Mesodermal cell (in vitro differentiated cells): Measurements from ENCODE around the gene STRN. TPM values are rescaled to one million over a fixed set of nuclear protein-coding genes. Genes with fewer than 3 reads are reported as not detected.
"Not testable (repeated sequence)": the region's sequence is repeated elsewhere in the genome, so short reads cannot be mapped to it uniquely, and the experiment has no call there.

Experiments used
- H3K27ac ChIP-seq: 2 replicates; pipeline ENCODE4 v1.7.0; 2013; ENCODE audit warnings: mild to moderate bottlenecking, low read depth, low read length, moderate library complexity; ENCODE audit not compliant: severe bottlenecking
- H3K36me3 ChIP-seq: 2 replicates; pipeline ENCODE4 v1.7.1; 2013; ENCODE audit warnings: mild to moderate bottlenecking, low read length, moderate library complexity; ENCODE audit not compliant: control insufficient read depth, insufficient read depth
- H3K4me1 ChIP-seq: one replicate; pipeline ENCODE4 v1.7.1; 2013; ENCODE audit warnings: mild to moderate bottlenecking, low read length; ENCODE audit not compliant: insufficient read depth, control insufficient read depth, poor library complexity, severe bottlenecking
- H3K4me3 ChIP-seq: 2 replicates; pipeline ENCODE4 v1.7.0; 2013; ENCODE audit warnings: low read length, control low read depth, mild to moderate bottlenecking; ENCODE audit not compliant: insufficient read depth, poor library complexity, severe bottlenecking; ENCODE audit errors: extremely low read depth
- H3K9me3 ChIP-seq: 2 replicates; pipeline ENCODE4 v1.7.1; 2013; ENCODE audit warnings: mild to moderate bottlenecking, low read length, moderate library complexity; ENCODE audit not compliant: control insufficient read depth
- WGBS, 2 experiments: methylation state at CpG; one replicate each; pipeline ENCODE4 v1.1.5; 2013; ENCODE audit warnings: missing lambda C conversion rate in 2 of 2; ENCODE audit not compliant: insufficient coverage in 2 of 2; 5-methylcytosine and 5-hydroxymethylcytosine counted together
- polyA plus RNA-seq, 2 experiments: library from polyadenylated mRNA; stranded (reverse); fragments of 50-300 nt; gene quantifications; one replicate each; pipeline ENCODE4 v1.2.3, GENCODE V29; 2013

STRN gene, protein sequence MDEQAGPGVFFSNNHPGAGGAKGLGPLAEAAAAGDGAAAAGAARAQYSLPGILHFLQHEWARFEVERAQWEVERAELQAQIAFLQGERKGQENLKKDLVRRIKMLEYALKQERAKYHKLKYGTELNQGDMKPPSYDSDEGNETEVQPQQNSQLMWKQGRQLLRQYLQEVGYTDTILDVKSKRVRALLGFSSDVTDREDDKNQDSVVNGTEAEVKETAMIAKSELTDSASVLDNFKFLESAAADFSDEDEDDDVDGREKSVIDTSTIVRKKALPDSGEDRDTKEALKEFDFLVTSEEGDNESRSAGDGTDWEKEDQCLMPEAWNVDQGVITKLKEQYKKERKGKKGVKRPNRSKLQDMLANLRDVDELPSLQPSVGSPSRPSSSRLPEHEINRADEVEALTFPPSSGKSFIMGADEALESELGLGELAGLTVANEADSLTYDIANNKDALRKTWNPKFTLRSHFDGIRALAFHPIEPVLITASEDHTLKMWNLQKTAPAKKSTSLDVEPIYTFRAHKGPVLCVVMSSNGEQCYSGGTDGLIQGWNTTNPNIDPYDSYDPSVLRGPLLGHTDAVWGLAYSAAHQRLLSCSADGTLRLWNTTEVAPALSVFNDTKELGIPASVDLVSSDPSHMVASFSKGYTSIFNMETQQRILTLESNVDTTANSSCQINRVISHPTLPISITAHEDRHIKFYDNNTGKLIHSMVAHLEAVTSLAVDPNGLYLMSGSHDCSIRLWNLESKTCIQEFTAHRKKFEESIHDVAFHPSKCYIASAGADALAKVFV
- 18.8 TPM for polyA plus RNA-seq (2013, experiment 1 of 2)
- polyA plus RNA-seq (2013, experiment 2 of 2): 18.3 TPM

DNA sequence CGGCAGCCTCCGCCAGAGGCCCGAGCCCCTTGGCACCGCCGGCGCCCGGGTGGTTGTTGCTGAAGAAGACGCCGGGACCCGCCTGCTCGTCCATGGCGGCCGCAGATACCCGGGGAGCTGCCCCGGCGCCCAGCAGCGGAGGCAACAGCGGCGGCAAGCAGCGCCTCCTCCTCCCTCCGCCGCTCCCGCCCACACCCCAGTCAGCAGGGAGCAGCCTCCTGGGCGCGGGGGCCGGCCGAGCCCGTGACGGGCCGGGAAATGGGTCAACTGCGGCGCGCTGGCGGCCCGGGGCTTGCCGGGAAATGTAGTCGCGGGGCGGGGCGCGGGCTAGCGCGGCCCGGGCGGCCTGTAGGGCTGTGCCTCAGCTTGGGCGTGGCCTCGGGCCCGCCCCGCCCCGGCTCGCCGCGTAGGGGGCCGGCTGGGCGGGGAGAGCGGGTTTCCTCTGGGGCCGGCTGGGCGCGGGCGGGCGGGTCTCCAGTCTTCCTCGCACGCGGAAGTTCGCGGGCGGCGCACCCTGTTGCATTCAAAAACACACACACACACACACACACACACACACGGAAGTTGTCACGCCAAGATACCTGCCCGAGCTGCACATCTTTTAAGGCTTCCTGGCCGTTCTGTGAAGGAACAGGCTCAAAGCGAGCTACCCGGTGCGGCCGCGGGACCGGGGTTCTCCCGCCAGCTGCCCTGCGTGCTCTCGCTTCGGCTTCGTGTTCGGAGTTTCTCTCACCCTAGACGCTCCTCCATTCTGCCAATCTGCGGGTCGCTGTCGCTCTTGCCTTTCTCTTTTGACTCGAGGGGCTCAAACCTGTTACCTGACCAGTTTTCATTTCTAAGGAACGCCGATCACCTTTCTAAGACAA is at the start of gene STRN:
Gene STRN, minus strand, starts transcription at position 167 of the 866 bp plus-strand sequence. Its CDS starts 73 bp downstream, at position 94.
- H3K4me3 ChIP-seq: peak within 1 kb of the TSS; percentile 82
- H3K36me3 ChIP-seq: no peaks in the 10 kb centered on the region
- H3K27ac ChIP-seq: peak within 1 kb of the TSS; percentile 86
- peaks cover 11% of the 10 kb centered on the region for H3K4me1 ChIP-seq
- WGBS, 2 experiments: 0% methylated on average over 48 to 88 of the region's 91 CpGs
- no peaks in the 10 kb centered on the region for H3K9me3 ChIP-seq

DNA sequence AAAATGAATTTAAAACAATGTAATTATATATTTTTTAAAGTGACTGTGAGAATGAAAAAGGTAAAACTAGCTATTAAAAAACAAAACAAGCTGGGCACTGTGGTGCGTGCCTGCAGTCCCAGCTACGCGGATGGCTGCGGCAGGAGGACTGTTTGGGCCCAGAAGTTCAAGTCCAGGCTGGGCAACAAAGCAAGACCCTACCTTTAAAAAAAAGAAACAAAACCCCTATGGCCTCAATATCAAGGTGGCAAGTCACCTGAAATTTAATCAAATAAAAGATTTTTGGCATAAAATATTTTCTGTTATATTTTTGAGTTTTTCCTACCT is 46.9 kb upstream of the STRN start:
- Histone ChIP-seq H3K4me1 (no peaks in the 10 kb centered on the region), H3K27ac (no peak overlapping the region), H3K4me3 (no peak overlapping the region), H3K36me3 (peaks cover 23% of the 10 kb centered on the region), H3K9me3 (no peaks in the 10 kb centered on the region)
- 86 to 100% methylated on average over 1 to 4 of the region's 4 CpGs for WGBS, 2 experiments

DNA sequence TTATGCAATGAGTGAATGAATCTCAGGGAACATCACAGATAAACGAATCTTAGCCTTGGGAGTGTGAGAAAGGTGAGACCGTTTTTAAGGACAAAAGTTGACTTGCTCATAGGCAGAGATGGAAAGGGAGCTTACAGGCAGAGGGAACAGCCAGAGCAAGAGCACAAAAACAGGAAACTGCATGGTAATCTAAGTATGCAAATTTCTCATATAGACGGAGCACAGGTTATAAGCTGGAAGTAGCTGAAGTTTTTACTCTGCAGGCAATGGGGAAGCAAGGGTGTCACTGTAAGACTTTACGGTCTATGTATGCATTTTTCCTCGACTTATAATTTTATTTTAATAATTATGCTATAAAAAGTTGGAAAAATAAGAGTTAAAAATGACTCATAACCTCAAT is 44.8 kb upstream of the STRN start:
- Histone ChIP-seq H3K27ac (no peak overlapping the region), H3K4me3 (no peak overlapping the region), H3K36me3 (peaks cover 28% of the 10 kb centered on the region), H3K4me1 (no peaks in the 10 kb centered on the region), H3K9me3 (no peaks in the 10 kb centered on the region)
- WGBS, 2 experiments: 72 to 81% methylated on average over 2 to 3 of the region's 5 CpGs

DNA sequence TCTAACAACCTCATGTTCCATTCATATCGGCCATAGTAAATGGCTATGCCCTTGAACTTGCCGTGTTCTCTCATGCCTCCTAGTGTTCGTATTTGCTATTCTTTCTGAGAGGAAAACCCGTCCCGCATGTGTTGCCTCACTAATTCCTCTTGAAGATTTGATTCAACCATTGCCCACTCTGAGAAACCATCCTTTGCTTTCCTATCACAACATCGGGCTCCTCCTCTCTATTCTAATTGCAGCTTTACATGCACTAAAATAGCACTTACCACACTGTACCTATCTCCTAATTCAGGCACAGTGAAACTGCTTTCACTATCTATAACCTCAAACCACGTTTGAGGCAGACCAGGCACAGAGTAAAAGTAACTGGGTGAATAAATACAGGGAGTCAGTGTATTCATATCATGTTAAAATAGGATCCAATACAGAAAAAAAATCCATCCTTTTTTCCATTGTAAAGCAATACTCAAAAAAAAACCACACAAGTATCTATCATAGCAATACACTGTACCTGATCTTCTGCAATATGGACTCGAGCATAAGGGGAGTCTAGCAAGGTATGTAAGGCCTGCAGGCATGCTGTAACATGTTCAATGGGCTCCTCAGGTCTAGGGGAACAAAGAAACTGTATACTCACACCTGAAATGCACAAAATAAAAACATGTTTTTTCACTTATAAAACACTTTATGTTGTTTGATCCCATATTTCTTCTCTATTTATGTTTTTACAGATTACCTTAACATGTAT is 39.0 kb upstream of the STRN start:
- 77 to 91% methylated on average over 6 to 7 of the region's 8 CpGs for WGBS, 2 experiments
- H3K27ac ChIP-seq: no peak overlapping the region
- H3K4me1 ChIP-seq: no peaks in the 10 kb centered on the region
- H3K4me3 ChIP-seq: no peak overlapping the region
- no peaks in the 10 kb centered on the region for H3K9me3 ChIP-seq
- H3K36me3 ChIP-seq: peaks cover 50% of the 10 kb centered on the region

DNA sequence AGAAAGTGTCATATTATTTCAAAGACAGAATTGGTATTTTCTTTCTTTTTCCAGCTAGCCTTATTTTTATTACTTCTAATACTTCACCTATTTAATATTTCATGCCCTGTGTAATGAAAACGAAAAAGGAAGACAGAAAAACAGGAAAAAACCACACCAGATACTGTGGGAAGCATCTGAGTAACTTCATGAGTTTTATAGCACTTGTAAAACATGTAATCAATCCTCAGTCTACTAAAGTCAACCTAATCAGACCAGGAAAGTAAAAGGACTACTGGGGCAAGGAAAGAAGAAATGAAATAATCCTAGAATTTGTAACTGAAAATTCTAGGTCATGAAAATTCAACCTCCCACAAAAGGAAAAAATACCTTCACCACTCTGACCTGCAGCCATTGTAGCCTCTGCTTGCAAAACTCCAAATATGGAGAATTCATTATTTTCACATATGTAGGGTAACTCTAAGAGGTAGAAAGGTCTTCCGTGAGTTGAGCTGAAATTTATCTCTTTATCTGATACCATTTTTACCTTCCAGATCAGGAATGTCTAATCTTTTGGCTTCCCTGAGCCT is 34.7 kb upstream of the STRN start:
- no CpG with 5 or more reads among the region's 2 CpGs for WGBS, 2 experiments
- Histone ChIP-seq H3K36me3 (peaks cover 70% of the 10 kb centered on the region), H3K27ac (no peak overlapping the region), H3K4me3 (no peak overlapping the region), H3K9me3 (no peaks in the 10 kb centered on the region), H3K4me1 (no peaks in the 10 kb centered on the region)

DNA sequence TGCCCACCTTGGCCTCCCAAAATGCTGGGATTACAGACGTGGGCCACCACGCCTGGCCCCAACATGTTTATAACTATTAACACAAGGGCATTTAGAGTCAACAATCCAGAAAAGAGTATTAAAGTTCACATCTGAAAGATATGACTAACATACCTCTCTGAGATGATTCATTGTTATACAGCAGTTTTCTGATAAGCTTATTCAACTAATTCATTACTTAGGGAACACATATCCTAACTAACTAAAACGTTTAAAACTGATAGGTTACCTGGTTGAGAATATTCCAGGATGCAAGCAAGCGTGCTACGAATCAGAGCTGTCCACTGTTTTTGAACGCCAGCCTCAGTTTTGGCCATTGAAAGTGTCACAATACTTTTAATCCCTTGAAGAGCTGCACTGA is 34.0 kb upstream of the STRN start:
- 95 to 100% methylated on average over 4 to 6 of the region's 6 CpGs for WGBS, 2 experiments
- Histone ChIP-seq H3K4me3 (no peak overlapping the region), H3K4me1 (no peaks in the 10 kb centered on the region), H3K27ac (no peak overlapping the region), H3K36me3 (peaks cover 67% of the 10 kb centered on the region), H3K9me3 (no peaks in the 10 kb centered on the region)

DNA sequence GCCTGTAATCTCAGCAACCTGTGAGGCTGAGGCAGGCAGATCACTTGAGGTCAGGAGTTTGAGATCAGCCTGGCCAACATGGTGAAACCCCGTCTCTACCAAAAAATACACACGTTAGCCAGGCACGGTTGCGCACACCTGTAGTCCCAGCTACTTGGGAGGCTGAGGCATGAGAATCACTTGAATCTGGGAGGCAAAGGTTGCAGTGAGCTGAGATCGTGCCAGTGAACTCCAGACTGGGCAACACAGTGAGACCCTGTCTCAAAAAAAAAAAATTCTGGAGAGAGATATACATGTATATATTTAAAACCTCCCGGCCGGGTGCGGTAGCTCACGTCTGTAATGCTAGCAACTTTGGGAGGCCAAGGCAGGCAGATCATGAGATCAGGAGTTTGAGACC is 33.1 kb upstream of the STRN start:
- not testable (repeated sequence) for H3K9me3 ChIP-seq, H3K4me1 ChIP-seq, H3K27ac ChIP-seq, H3K4me3 ChIP-seq
- WGBS, 2 experiments: 96 to 100% methylated on average over 4 to 6 of the region's 9 CpGs
- peaks cover 60% of the 10 kb centered on the region for H3K36me3 ChIP-seq

DNA sequence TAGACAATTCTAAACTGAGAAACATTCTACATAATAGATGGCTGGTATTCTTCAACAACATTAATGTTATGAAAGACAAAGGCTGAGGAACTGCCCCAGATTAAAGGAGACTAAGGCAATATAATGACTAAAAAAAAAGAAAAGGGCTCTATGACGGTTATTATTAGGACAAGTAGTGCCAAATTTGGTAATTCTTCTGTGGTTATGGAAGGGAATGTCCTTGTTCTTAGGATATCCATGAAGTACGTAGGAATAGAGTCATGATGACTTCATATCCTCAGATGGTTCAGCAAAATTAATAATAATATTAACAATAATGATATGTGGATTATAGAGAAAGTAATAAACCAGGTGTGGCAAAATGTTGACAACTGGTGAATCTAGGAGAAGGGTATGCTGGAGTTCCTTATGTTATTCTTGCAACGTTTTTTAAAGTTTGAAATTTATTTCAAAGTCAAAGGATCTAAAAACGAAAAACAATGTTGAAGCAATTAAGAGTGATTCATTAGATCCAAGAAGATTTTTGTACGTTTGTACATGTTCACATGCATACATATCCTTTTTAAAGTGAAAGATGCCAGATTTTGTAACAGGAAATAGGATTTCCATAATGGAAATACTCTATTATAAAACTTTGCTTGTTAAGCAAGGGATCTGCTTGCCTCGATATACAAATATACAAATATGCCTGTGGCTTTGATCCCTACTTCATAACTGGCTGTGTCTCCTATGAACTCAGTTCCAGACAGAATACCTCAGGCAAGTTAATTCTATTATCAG is 27.7 kb upstream of the STRN start:
- peaks cover 36% of the 10 kb centered on the region for H3K36me3 ChIP-seq
- WGBS, 2 experiments: 85 to 94% methylated on average over 3 of the region's 6 CpGs
- H3K4me3 ChIP-seq: no peak overlapping the region
- no peaks in the 10 kb centered on the region for H3K4me1 ChIP-seq
- no peak overlapping the region for H3K27ac ChIP-seq
- no peaks in the 10 kb centered on the region for H3K9me3 ChIP-seq

DNA sequence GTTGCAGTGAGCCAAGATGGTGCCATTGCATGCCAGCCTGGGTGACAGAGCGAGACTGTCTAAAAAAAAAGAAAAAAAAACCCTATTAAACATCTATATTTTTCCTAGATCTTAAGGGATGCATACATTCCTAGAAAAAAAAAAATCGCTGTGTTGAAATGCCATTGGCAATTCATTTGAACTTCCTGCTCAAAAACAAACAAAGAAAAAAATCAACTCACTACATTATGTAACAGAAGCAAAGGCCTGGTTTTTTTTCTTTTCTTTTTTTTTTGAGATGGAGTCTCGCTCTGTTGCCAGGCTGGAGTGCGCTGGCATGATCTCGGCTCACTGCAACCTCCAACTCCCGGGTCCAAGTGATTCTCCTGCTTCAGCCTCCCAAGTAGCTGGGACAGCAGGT is 21.7 kb upstream of the STRN start:
- no peaks in the 10 kb centered on the region for H3K9me3 ChIP-seq
- no peak overlapping the region for H3K27ac ChIP-seq
- no peaks in the 10 kb centered on the region for H3K4me1 ChIP-seq
- no peak overlapping the region for H3K4me3 ChIP-seq
- peaks cover 16% of the 10 kb centered on the region for H3K36me3 ChIP-seq
- 95% methylated on average over 3 of the region's 6 CpGs; no CpG with 5 or more reads in 1 of the 2 experiments for WGBS, 2 experiments
